SK-N-MC (cell line): ENCODE data around the gene NOG.

ENCODE experiments used
- DNase-seq: peaks from one replicate; pipeline ENCODE4 v3.0.0-alpha.2; 2011; ENCODE audit warnings: low read depth, low spot score
- H3K27ac ChIP-seq: fragments of 200-600 bp; sonication (generic); 2 replicates; pipeline ENCODE4 v1.5.1; 2016; ENCODE audit warnings: mixed run types
- H3K36me3 ChIP-seq: fragments of 200-600 bp; sonication (generic); 2 replicates; pipeline ENCODE4 v1.6.1; 2017; ENCODE audit warnings: antibody characterized with exemption, low read length, mixed read lengths; ENCODE audit not compliant: insufficient read depth
- H3K4me3 ChIP-seq: fragments of 200-600 bp; sonication (generic); 2 replicates; pipeline ENCODE4 v1.5.1; 2016
- H3K9ac ChIP-seq: fragments of 200-600 bp; sonication (generic); 2 replicates; pipeline ENCODE4 v1.8.0; 2017; ENCODE audit warnings: mixed run types, mixed read lengths; ENCODE audit not compliant: insufficient read length
- H3K9me3 ChIP-seq: fragments of 200-600 bp; sonication (generic); 2 replicates; pipeline ENCODE4 v1.6.1; 2017; ENCODE audit warnings: low read depth, mild to moderate bottlenecking, antibody characterized with exemption, low read length, moderate library complexity, mixed read lengths
- EZH2 ChIP-seq: fragments of 200-600 bp; sonication (generic); IDR thresholded peaks from one replicate; pipeline ENCODE4 v1.6.1; 2017; ENCODE audit warnings: antibody characterized with exemption
- FOXP2 ChIP-seq: optimal IDR thresholded peaks from 2 replicates; pipeline ENCODE3; 2011; ENCODE audit warnings: mild to moderate bottlenecking, moderate library complexity; ENCODE audit not compliant: insufficient read depth; ENCODE audit errors: extremely low read length, control extremely low read depth
- POLR2AphosphoS5 ChIP-seq: IDR thresholded peaks from 2 replicates; pipeline ENCODE4 v1.6.1; 2012; ENCODE audit warnings: mild to moderate bottlenecking, low read depth, low read length, borderline replicate concordance

NOG gene

GRCh38 chr17:56594320-56595107 lies 1.0 kb downstream of the NOG start:
- no peak for TF ChIP-seq EZH2
- TF ChIP-seq FOXP2, result no peak
- TF ChIP-seq POLR2AphosphoS5, result no peak
- Histone ChIP-seq H3K4me3 (peak overlapping the region; percentile 87), H3K36me3 (no peaks in the 10 kb centered on the region), H3K27ac (no peak overlapping the region), H3K9ac (no peak overlapping the region), H3K9me3 (no peaks in the 10 kb centered on the region)
- DNase-seq, result no peak

DNA sequence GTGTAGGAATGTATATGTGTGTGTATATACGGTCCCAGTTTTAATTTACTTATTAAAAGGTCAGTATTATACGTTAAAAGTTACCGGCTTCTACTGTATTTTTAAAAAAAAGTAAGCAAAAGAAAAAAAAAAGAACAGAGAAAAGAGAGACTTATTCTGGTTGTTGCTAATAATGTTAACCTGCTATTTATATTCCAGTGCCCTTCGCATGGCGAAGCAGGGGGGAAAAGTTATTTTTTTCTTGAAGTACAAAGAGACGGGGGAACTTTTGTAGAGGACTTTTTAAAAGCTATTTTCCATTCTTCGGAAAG lies 1.6 kb downstream of the NOG start:
- Histone ChIP-seq H3K9me3 (no peaks in the 10 kb centered on the region), H3K4me3 (peak overlapping the region; percentile 87), H3K27ac (peak overlapping the region; percentile 46; the same call in 1 of the 2 replicates), H3K9ac (no peak overlapping the region), H3K36me3 (no peaks in the 10 kb centered on the region)
- DNase-seq, result no peak
- TF ChIP-seq FOXP2, result no peak
- no peak for TF ChIP-seq EZH2
- TF ChIP-seq POLR2AphosphoS5, result no peak

GRCh38 chr17:56595831-56596690 lies 2.6 kb downstream of the NOG start:
- H3K9me3 ChIP-seq, result no peaks in the 10 kb centered on the region
- no peaks in the 10 kb centered on the region for H3K36me3 ChIP-seq
- H3K4me3 ChIP-seq, result peak overlapping the region; percentile 87
- TF ChIP-seq FOXP2, result no peak
- TF ChIP-seq EZH2, result no peak
- TF ChIP-seq POLR2AphosphoS5, result no peak; the same call in 1 of the 2 replicates
- no peak overlapping the region for H3K9ac ChIP-seq
- no peak overlapping the region for H3K27ac ChIP-seq
- DNase-seq, result no peak

- no peak for DNase-seq
- no peak overlapping the region for H3K9ac ChIP-seq
- no peaks in the 10 kb centered on the region for H3K9me3 ChIP-seq
- H3K27ac ChIP-seq, result no peak overlapping the region
- peak overlapping the region; percentile 87 for H3K4me3 ChIP-seq
- no peaks in the 10 kb centered on the region for H3K36me3 ChIP-seq
- no peak for TF ChIP-seq FOXP2
- no peak for TF ChIP-seq EZH2
- TF ChIP-seq POLR2AphosphoS5, result no peak
Observed at GRCh38 chr17:56596691-56597494, 3.4 kb downstream of the NOG start.

DNA sequence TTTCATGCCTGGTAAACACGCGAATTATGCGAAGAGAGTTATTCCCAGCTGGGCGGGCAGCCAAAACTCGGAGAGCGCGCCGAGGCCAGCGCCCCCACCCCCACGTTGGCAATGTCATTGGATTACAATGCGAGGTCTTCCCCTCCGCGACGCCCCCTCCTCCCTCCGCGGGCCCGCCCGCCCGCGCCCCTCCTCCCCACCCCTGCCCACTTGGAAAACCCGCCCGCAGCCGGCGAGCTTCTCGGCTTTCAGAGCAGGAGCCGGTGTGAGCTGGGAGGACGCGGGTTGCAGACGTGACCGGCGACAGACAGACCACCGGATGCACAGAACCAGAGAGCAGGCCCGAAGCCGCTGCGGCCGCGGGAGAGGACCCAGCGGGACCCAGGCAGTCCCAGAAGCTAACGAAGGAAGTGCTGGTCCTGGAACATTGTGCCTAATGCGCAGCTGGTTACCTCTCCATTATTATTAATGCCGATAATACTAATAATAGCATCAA lies 4.0 kb downstream of the NOG start:
- Histone ChIP-seq H3K27ac (no peak overlapping the region), H3K9me3 (no peaks in the 10 kb centered on the region), H3K4me3 (peak overlapping the region; percentile 73), H3K9ac (no peak overlapping the region), H3K36me3 (no peaks in the 10 kb centered on the region)
- TF ChIP-seq POLR2AphosphoS5 (no peak; the same call in 1 of the 2 replicates), EZH2 (no peak), FOXP2 (no peak)
- no peak for DNase-seq

DNA sequence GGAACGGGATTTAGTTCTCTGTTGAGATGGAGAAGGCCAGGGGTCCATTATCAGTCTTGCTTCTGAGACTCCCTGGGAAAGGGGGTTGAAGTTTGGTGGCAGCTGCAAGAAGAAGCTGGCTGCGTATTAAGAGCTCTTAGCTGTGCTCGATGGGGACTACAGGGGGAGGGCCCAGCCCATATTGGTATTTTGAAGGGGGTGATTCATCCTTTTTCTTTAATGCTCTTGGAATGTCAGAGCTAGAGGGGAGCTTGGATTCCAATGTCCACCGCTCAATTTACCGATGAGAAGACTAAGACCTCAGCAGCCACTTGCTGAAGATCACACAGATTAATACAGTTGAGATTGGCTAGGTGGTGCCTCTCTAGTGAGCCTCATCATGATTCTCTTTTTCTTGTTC lies 5.0 kb downstream of the NOG start:
- H3K9me3 ChIP-seq, result no peaks in the 10 kb centered on the region
- no peaks in the 10 kb centered on the region for H3K36me3 ChIP-seq
- DNase-seq, result no peak
- H3K27ac ChIP-seq, result no peak overlapping the region
- no peak for TF ChIP-seq FOXP2
- no peak overlapping the region for H3K9ac ChIP-seq
- no peak overlapping the region for H3K4me3 ChIP-seq

- no peak overlapping the region for H3K27ac ChIP-seq
- H3K9ac ChIP-seq, result no peak overlapping the region
- H3K36me3 ChIP-seq, result no peaks in the 10 kb centered on the region
- no peak for DNase-seq
- TF ChIP-seq FOXP2 (no peak), EZH2 (no peak), POLR2AphosphoS5 (no peak)
- H3K4me3 ChIP-seq, result no peak overlapping the region
- H3K9me3 ChIP-seq, result no peaks in the 10 kb centered on the region
Observed at GRCh38 chr17:56599088-56599487, 5.6 kb downstream of the NOG start.

DNA sequence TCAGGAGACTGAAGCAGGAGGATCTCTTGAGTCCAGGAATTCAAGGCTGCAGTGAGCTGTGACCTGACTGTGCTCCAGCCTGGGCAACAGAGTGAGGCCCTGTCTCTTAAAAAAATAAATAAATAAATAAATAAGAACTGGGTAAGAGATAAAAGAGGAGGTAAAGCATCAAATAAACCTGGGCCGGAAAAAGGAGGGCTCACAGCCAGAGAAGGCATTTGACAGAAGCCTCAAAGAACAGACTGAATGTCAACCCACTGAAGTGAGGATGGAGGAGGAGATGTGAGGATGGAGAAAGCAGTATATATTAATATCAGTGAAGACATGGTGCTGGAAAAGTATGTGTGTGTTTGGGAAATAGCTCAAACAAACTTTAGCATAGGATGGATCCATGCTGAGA lies 6.1 kb downstream of the NOG start:
- no peak for TF ChIP-seq EZH2
- TF ChIP-seq POLR2AphosphoS5, result no peak
- TF ChIP-seq FOXP2, result no peak
- Histone ChIP-seq H3K4me3 (no peak overlapping the region), H3K9ac (no peak overlapping the region), H3K9me3 (no peaks in the 10 kb centered on the region), H3K27ac (no peak overlapping the region), H3K36me3 (no peaks in the 10 kb centered on the region)
- DNase-seq, result no peak
